HG03045 (cell line): ENCODE data around the gene CFAP298.
"Not testable (repeated sequence)": the region's sequence is repeated elsewhere in the genome, so short reads cannot be mapped to it uniquely, and the experiment has no call there.

ENCODE experiments used
- ATAC-seq: cut with Tn5 transposase; IDR thresholded peaks from one replicate; pipeline ENCODE4 v1.9.1; 2021; ENCODE audit warnings: mild to moderate bottlenecking, moderate library complexity; ENCODE audit not compliant: unreplicated experiment

CFAP298 gene

GRCh38 chr21:32569261-32570230 is 42.6 kb downstream of the CFAP298 start:
- ATAC-seq, result peak; percentile 74

- no peak for ATAC-seq
These were observed 44.6 kb downstream of the CFAP298 start for GRCh38 chr21:32567626-32568025.

DNA sequence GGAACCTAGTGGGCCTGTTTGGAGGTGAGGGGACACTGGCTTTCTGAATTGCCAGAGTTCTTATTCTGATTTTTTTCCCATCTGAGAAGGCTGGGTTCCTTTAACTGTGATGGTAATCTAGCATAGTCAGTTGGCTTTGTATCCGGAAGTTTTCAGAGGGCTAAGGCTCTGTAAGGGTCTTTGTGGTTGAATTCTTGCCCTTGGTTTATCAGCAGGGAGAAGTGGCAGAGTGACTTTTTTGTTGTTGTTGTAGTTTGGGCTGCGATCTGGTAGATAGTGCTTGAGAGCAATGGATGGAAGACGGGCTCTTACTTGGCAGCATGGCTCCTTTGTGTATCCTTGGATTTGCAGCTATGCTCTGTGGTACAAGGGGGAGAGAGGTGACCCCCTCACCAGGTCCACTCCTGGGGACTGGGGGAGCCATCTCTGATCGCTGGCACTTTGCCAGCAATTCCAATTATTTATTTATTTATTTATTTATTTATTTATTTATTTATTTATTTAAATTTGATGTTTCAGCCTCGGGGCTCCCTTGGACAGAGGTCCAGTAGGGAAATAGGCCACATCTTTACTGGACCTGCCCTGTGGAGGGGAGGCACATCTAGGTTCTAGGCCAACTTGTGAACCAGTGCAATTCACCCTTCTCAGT is 45.3 kb downstream of the CFAP298 start:
- ATAC-seq, result no peak

DNA sequence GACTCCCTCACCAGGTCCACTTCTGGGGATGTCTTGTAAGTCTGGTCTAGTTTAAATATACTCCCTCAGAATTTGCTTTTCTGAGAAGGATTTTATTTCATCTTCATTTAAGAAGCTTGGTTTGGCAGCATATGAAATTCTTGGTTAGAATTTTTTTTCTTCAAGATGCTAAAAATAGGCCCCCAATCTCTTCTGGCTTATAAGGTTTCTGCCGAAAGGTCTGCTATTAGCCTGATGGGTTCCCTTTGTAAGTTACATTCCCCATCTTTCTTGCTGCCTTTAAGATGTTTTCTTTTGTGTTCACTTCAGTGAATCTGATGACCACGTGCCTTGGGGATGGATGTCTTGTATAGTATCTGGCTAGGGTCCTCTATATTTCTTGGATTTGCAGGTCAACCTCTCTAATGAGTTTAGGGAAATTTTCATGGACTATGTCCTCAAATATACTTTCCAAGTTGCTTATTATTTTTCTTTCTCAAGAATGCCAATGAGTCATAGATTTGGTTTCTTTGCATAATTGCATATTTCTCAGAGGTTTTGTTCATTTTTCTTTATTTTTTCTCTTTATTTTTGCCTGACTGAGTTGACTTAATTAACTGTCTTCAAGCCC is 46.2 kb downstream of the CFAP298 start:
- ATAC-seq, result no peak

GRCh38 chr21:32562915-32563314 is 49.3 kb downstream of the CFAP298 start:
- no peak for ATAC-seq

- no peak for ATAC-seq
These were observed 49.8 kb downstream of the CFAP298 start for GRCh38 chr21:32562426-32562825.

DNA sequence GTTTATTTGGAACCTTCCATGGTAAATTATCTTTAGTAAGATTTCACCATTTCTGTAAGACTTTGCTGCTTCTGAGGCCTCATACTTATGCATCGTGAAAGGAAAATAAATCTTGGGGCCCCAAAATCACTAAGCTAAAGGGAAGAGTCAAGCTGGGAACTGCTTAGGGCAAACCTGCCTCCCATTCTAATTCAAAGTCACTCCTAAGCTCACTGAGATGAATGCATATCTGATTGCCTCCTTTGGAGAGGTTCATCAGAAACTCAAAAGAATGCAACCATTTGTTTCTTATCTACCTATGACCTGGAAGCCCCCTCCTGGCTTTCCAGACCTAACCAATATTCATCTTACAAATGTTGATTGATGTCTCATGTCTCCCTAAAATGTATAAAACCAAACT is 50.7 kb downstream of the CFAP298 start:
- not testable (repeated sequence) for ATAC-seq

- no peak for ATAC-seq
These were observed 51.3 kb downstream of the CFAP298 start for GRCh38 chr21:32560896-32561295.

DNA sequence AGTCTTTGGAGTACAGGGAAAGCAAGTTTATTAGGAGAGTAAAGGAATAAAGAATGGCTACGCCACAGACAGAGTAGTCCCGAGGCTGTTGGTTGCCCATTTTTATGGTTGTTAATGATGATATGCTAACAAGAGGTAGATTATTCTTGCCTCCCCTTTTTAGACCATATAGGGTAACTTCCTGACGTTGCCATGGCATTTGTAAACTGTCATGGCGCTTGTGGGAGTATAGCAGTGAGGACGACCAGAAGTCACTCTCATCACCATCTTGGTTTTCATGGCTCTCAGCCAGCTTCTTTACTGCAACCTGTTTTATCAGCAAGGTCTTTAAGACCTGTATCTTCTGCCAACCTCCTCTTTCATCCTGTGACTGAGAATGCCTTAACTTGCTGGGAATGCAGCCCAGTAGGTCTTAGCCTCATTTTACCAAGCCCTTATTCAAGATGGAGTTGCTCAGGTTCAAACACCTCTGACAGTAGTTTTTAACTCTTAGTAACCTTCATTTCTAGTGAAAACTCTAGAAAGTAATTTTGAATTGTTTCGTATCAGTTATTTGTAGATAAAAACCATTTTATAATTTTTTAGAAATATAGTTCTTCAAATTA is 53.1 kb downstream of the CFAP298 start:
- ATAC-seq, result no peak

DNA sequence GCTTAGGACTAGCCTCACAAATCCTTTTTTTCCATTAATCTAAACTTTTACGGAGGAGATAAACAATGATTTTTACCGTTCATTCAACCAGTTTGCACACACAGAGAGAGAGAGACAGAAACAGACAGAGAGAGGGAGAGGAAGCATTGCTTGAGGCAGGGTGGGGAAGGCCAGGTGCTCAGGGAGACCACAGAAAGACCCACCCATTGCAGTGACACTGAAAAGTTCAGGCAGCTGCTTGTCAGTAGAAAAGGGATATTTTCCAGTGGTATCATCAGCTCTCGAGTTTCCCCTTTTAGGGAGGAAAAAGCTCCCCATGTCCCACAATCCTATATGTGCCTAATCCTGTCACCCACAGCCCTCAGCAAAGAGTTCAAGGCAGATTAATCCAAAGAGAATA is 54.1 kb downstream of the CFAP298 start:
- no peak for ATAC-seq

GRCh38 chr21:32554832-32555638 is 57.1 kb downstream of the CFAP298 start:
- no peak for ATAC-seq

- ATAC-seq, result no peak
These were observed 62.3 kb downstream of the CFAP298 start for GRCh38 chr21:32549886-32550285.

- no peak for ATAC-seq
These were observed 62.7 kb downstream of the CFAP298 start for GRCh38 chr21:32549440-32549839.
